Left hindlimb (tissue), 1 donor: ENCODE results near the gene HUWE1.

Experiments
- DNase-seq: peaks from one replicate; pipeline ENCODE4 v3.0.0-alpha.2; 2018

HUWE1 gene

GRCh38 chrX:53486285-53486684 lies 200.2 kb downstream of the HUWE1 start:
- DNase-seq = no peak

GRCh38 chrX:53483838-53484405 lies 202.6 kb downstream of the HUWE1 start:
- no peak for DNase-seq

GRCh38 chrX:53483416-53483815 lies 203.1 kb downstream of the HUWE1 start:
- DNase-seq = no peak
